ENCODE measurements around the gene SCG2. TPM values are rescaled to one million over a fixed set of nuclear protein-coding genes. Genes with fewer than 3 reads are reported as not detected.

Gene SCG2
- total RNA-seq, 1 experiment from 2014 or later = not detected

GRCh38 chr2:223558970-223559369, 43.2 kb downstream of the SCG2 start:
- no peaks in the 10 kb centered on the region for H3K79me2 ChIP-seq (ENCODE audit: low read length)
- H3K9me3 ChIP-seq (ENCODE audit: low read length) = no peaks in the 10 kb centered on the region
- no peaks in the 10 kb centered on the region for H3K36me3 ChIP-seq (ENCODE audit: insufficient read depth, low read length)
- no peaks in the 10 kb centered on the region for H4K20me1 ChIP-seq (ENCODE audit: insufficient read depth, low read depth, low read length)
- H3K27me3 ChIP-seq (ENCODE audit: low read length) = no peaks in the 10 kb centered on the region
- H3K4me1 ChIP-seq (ENCODE audit: low read length) = no peaks in the 10 kb centered on the region
- H3K9me2 ChIP-seq (replicated peaks; ENCODE audit: insufficient read depth, low read length) = no peaks in the 10 kb centered on the region
- H3K9ac ChIP-seq (ENCODE audit: low read length) = no peak overlapping the region
- H3K4me3 ChIP-seq (ENCODE audit: low read length) = no peak overlapping the region
- H3K27ac ChIP-seq (ENCODE audit: low read length) = no peak overlapping the region
- H3K4me2 ChIP-seq (ENCODE audit: low read depth, low read length, poor library complexity, severe bottlenecking) = no peak overlapping the region
- H2AFZ ChIP-seq (ENCODE audit: low read length) = no peak overlapping the region
- no peak for DNase-seq

- no peaks in the 10 kb centered on the region for H3K36me3 ChIP-seq (ENCODE audit: insufficient read depth, low read length)
- no peak overlapping the region for H3K4me2 ChIP-seq (ENCODE audit: low read depth, low read length, poor library complexity, severe bottlenecking)
- H3K27me3 ChIP-seq (ENCODE audit: low read length) = no peaks in the 10 kb centered on the region
- H3K9me3 ChIP-seq (ENCODE audit: low read length) = no peaks in the 10 kb centered on the region
- H3K9me2 ChIP-seq (replicated peaks; ENCODE audit: insufficient read depth, low read length) = no peaks in the 10 kb centered on the region
- no peaks in the 10 kb centered on the region for H3K79me2 ChIP-seq (ENCODE audit: low read length)
- no peak overlapping the region for H3K9ac ChIP-seq (ENCODE audit: low read length)
- no peaks in the 10 kb centered on the region for H4K20me1 ChIP-seq (ENCODE audit: insufficient read depth, low read depth, low read length)
- H3K4me1 ChIP-seq (ENCODE audit: low read length) = no peaks in the 10 kb centered on the region
- H2AFZ ChIP-seq (ENCODE audit: low read length) = no peak overlapping the region
- no peak overlapping the region for H3K4me3 ChIP-seq (ENCODE audit: low read length)
- DNase-seq = no peak
- no peak overlapping the region for H3K27ac ChIP-seq (ENCODE audit: low read length)
These were observed 47.2 kb downstream of the SCG2 start for GRCh38 chr2:223554923-223555322.

GRCh38 chr2:223549215-223549614, 52.9 kb downstream of the SCG2 start:
- Histone ChIP-seq H2AFZ (ENCODE audit: low read length) (no peak overlapping the region), H3K4me3 (ENCODE audit: low read length) (no peak overlapping the region), H3K36me3 (ENCODE audit: insufficient read depth, low read length) (no peaks in the 10 kb centered on the region), H3K9me3 (ENCODE audit: low read length) (no peaks in the 10 kb centered on the region), H3K27ac (ENCODE audit: low read length) (no peak overlapping the region), H3K79me2 (ENCODE audit: low read length) (no peaks in the 10 kb centered on the region), H3K4me2 (ENCODE audit: low read depth, low read length, poor library complexity, severe bottlenecking) (no peak overlapping the region), H3K4me1 (ENCODE audit: low read length) (no peaks in the 10 kb centered on the region), H4K20me1 (ENCODE audit: insufficient read depth, low read depth, low read length) (no peaks in the 10 kb centered on the region), H3K27me3 (ENCODE audit: low read length) (no peaks in the 10 kb centered on the region), H3K9ac (ENCODE audit: low read length) (no peak overlapping the region), H3K9me2 (replicated peaks; ENCODE audit: insufficient read depth, low read length) (no peaks in the 10 kb centered on the region)
- no peak for DNase-seq

- no peak overlapping the region for H2AFZ ChIP-seq (ENCODE audit: low read length)
- no peaks in the 10 kb centered on the region for H3K4me1 ChIP-seq (ENCODE audit: low read length)
- H3K9me2 ChIP-seq (replicated peaks; ENCODE audit: insufficient read depth, low read length) = no peaks in the 10 kb centered on the region
- no peak overlapping the region for H3K4me3 ChIP-seq (ENCODE audit: low read length)
- no peak overlapping the region for H3K4me2 ChIP-seq (ENCODE audit: low read depth, low read length, poor library complexity, severe bottlenecking)
- no peaks in the 10 kb centered on the region for H3K9me3 ChIP-seq (ENCODE audit: low read length)
- no peak for DNase-seq
- no peak overlapping the region for H3K9ac ChIP-seq (ENCODE audit: low read length)
- no peaks in the 10 kb centered on the region for H3K27me3 ChIP-seq (ENCODE audit: low read length)
- no peaks in the 10 kb centered on the region for H3K36me3 ChIP-seq (ENCODE audit: insufficient read depth, low read length)
- H3K79me2 ChIP-seq (ENCODE audit: low read length) = no peaks in the 10 kb centered on the region
- no peak overlapping the region for H3K27ac ChIP-seq (ENCODE audit: low read length)
- H4K20me1 ChIP-seq (ENCODE audit: insufficient read depth, low read depth, low read length) = no peaks in the 10 kb centered on the region
These were observed 54.0 kb downstream of the SCG2 start for GRCh38 chr2:223548194-223548593.

Other genes starting within 250 kb of the SCG2 start
- gene AP1S3, start 235.2 kb upstream of the SCG2 start, total RNA-seq (2014; rRNA removed; shearing (Covaris generic); ENCODE audit: low replicate concordance) = 2.3 TPM in 1 of 2 replicates, not detected in the other

Data from Karpas-422 (cell line).